ENCODE results near the gene ERH.
A peak's percentile ranks its signal among the peaks of the same experiment; 100 is the strongest.

ERH gene

GRCh38 chr14:69358233-69358963, 39.7 kb downstream of the ERH start:
- TF ChIP-seq CTCF (IDR thresholded peaks at IDR 0.05; ENCODE audit: low read depth, low read length) = no peak
- no peak for DNase-seq (ENCODE audit: low read depth in 2 of 2)
- H3K4me3 ChIP-seq (replicated peaks in 1 of 2; ENCODE audit: low read depth in 2 of 2, low read length in 2 of 2) = no peak overlapping the region

GRCh38 chr14:69357544-69358200, 40.4 kb downstream of the ERH start:
- no peak for TF ChIP-seq CTCF (IDR thresholded peaks at IDR 0.05; ENCODE audit: low read depth, low read length)
- no peak overlapping the region for H3K4me3 ChIP-seq (replicated peaks in 1 of 2; ENCODE audit: low read depth in 2 of 2, low read length in 2 of 2)
- DNase-seq (ENCODE audit: low read depth in 2 of 2) = no peak

DNA sequence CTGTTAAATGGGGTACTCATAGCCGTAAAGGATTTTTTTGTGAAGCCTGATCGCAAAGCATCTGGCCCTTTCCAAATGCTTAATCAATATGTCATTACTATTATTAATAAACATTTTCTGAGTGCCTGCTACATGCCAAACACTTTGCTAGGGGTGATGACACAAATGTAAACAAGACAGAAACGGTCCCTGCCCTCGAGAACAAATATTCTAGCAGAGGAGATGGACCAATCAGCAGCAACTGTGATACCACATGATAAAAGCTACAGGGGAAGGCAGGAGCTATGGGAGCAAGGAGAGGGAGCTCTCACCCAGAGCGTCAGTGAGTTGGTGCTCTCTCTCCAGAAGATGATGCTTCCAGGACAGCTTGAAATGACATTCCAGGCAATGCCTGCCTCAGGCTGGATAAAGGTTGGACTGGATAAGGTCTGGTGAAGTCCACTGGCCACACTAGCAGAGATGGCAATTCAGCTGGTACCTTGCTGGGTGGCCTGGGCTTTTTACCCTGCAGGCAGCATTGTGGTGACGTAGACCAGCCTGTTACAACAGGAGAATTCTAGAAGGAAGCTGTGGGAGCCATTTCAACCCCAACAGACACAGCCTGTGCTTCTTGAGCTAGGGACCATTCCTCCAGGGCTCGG, 41.1 kb downstream of the ERH start:
- no peak for TF ChIP-seq CTCF (IDR thresholded peaks at IDR 0.05; ENCODE audit: low read depth, low read length)
- H3K4me3 ChIP-seq (replicated peaks in 1 of 2; ENCODE audit: low read depth in 2 of 2, low read length in 2 of 2) = no peak overlapping the region
- DNase-seq (ENCODE audit: low read depth in 2 of 2) = no peak

GRCh38 chr14:69355607-69356281, 42.4 kb downstream of the ERH start:
- TF ChIP-seq CTCF (IDR thresholded peaks at IDR 0.05; ENCODE audit: low read depth, low read length) = no peak
- peak; percentile 61 to 73 for DNase-seq (ENCODE audit: low read depth in 2 of 2)
- no peak overlapping the region for H3K4me3 ChIP-seq (replicated peaks in 1 of 2; ENCODE audit: low read depth in 2 of 2, low read length in 2 of 2)

DNA sequence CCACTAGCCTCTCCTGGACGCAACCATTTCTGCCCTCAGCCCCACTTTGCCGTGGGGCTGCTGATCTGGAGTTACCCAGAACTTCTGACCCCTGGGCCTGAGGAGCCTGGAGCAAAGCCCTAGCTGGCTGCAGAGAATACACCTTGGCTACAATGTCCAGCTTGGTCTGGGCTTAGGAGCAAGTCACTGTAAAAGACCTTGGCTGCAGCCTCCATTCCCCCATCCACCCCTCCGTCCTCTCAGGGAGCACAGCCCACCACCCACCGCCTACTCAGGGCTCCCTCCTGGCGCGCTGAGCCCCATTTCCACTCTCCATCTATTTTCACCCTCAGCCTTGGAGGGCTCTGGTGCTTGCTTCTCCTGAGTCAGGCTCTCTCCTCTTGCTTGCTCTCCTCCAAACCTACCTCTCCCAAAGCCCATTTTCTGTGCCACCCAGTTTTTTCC, 42.9 kb downstream of the ERH start:
- TF ChIP-seq CTCF (IDR thresholded peaks at IDR 0.05; ENCODE audit: low read depth, low read length) = no peak
- DNase-seq (ENCODE audit: low read depth in 2 of 2) = no peak
- no peak overlapping the region for H3K4me3 ChIP-seq (replicated peaks in 1 of 2; ENCODE audit: low read depth in 2 of 2, low read length in 2 of 2)

DNA sequence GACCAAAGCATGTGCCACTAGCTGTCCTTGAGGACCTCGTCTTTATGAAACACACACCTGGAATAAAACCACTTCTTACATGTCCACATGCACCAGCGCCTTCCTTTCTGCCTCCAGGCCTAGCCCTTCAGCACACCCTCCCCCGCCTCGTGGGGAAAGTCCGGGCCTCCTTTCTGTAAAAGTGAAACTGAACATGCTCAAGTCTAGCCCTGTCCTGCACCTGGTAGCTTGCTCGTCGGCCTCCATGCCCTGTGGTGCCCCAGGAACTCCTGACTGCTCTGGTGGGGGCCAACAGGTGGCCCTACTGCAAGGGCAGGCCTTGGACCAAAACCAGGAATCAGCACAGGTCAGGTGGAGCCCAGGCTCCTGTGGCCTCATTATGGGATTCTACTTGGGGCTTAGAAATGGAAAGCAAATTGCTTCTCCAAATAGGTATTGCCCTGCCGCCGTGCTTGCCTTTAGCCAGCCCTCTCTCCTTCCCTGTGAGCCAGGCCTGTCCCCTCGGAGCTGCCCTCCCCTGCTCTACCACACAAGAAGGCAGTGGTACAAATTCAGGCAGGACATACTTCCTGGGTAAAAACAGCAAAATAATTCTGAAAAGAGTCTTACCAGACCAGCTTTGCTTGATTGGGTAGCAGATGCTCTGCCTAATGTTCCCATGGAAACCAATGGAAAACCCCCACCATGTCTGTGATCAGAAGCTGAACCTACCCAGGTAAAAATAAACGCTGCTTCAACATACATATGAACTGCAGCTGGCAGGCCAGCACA, 43.5 kb downstream of the ERH start:
- TF ChIP-seq CTCF (IDR thresholded peaks at IDR 0.05; ENCODE audit: low read depth, low read length) = no peak
- no peak for DNase-seq (ENCODE audit: low read depth in 2 of 2)
- no peak overlapping the region for H3K4me3 ChIP-seq (replicated peaks in 1 of 2; ENCODE audit: low read depth in 2 of 2, low read length in 2 of 2)

All from cardiac fibroblast (primary cell).